ENCODE results near the gene OR2M3. TPM values are rescaled to one million over a fixed set of nuclear protein-coding genes. Genes with fewer than 3 reads are reported as not detected.

The OR2M3 gene
- total RNA-seq, 2 donors from 2014 or later: not detected

Other genes with a start within 250 kb of the OR2M3 start
- gene OR2L8, start 248.4 kb upstream of the OR2M3 start, total RNA-seq: not detected
- not detected for gene OR2AK2, start 232.0 kb upstream of the OR2M3 start, total RNA-seq
- not detected for gene OR2L5, start 183.6 kb upstream of the OR2M3 start, total RNA-seq
- gene OR2L2, start 167.2 kb upstream of the OR2M3 start, total RNA-seq: under 1 TPM in 1 of 2 donors, not detected in 1; 0.05 TPM
- gene OR2L3, start 150.4 kb upstream of the OR2M3 start, total RNA-seq: not detected
- not detected for gene OR2L13, start 102.1 kb upstream of the OR2M3 start, total RNA-seq
- not detected for gene OR2M5, start 52.1 kb upstream of the OR2M3 start, total RNA-seq
- not detected for gene OR2M2, start 22.4 kb upstream of the OR2M3 start, total RNA-seq
- gene OR2M4, start 34.2 kb downstream of the OR2M3 start, total RNA-seq: not detected
- not detected for gene OR2T33, start 80.7 kb downstream of the OR2M3 start, total RNA-seq
- gene OR2T12, start 106.2 kb downstream of the OR2M3 start, total RNA-seq: not detected
- not detected for gene OR2M7, start 127.3 kb downstream of the OR2M3 start, total RNA-seq
- gene OR14C36, start 151.5 kb downstream of the OR2M3 start, total RNA-seq: not detected
- not detected for gene OR2T4, start 164.4 kb downstream of the OR2M3 start, total RNA-seq
- gene OR2T6, start 178.5 kb downstream of the OR2M3 start, total RNA-seq: not detected
- gene OR2T1, start 205.8 kb downstream of the OR2M3 start, total RNA-seq: not detected
- gene OR2T2, start 248.4 kb downstream of the OR2M3 start, total RNA-seq: not detected

All from left cardiac atrium (tissue), 2 donors.